HCEC 1CT (cell line): ENCODE data around the gene DEUP1.

Experiments used
- DNase-seq: peaks from one replicate; pipeline ENCODE4 v3.0.0-alpha.2; 2017

Gene DEUP1

DNA sequence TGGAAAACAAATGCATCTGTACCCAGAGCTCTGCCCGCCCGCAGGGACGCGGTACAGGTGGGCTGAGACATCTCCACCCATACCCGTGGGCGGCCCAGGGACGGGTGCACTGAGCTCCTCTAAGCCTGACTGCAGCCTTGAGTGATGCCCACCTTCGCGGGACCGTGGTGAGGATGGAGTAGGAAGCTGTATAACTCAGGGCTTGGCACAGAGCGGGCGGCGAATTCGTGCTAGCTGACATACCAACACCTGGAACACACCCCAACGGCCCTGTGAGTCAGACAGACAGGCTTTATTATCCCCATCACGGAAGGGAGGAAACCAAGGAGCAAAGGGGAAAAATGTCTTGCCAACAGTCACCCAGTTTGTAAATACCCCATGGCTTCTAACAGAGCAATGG lies 150.7 kb downstream of the DEUP1 start:
- DNase-seq = no peak

GRCh38 chr11:93481696-93482095 lies 151.2 kb downstream of the DEUP1 start:
- no peak for DNase-seq

- no peak for DNase-seq
Observed at GRCh38 chr11:93482556-93482955, 152.0 kb downstream of the DEUP1 start.

- DNase-seq = peak; percentile 51
Observed at GRCh38 chr11:93484716-93485115, 154.2 kb downstream of the DEUP1 start.

DNA sequence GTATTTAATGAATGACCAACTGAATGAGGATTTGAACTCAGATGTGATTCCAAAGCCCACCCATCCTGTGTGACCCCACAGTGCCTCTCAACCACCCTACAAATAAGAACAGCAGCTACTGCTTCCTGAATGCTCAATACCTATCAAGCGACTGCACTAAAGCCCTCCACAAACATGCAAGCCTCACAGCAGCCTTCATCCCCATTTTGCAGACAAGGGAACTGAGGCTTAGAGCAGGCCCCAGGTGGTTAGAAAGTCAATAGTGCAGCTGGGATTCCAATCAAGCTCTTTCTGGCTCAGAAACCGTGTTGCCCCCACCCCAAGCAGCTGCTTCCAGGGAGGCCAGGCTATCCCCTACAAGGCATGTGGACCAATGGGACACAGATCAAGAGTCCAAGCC lies 155.4 kb downstream of the DEUP1 start:
- no peak for DNase-seq

DNA sequence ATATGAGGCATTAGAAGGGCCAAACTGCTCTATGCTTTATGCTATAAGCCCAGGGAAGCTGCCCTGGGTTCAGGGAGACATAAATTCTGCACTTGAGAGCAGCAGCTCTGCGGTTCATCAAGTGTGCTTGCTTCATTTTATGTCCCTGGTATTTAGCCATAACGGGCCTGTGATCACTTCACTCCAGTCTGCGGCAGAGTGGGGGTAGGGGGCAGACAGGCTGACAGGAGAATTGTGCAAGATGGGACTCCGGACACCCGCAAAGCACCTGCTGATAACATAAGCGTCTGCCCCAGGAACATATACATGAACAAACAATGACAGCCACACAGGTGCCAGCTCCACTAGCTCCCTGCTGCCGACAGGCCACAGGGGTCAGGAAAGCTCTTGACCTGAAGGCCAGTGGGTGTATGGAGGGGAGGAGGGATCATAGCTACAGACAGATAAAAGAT lies 156.5 kb downstream of the DEUP1 start:
- DNase-seq = no peak
